Cardiac fibroblast (primary cell): Measurements from ENCODE around the gene ARHGAP19.

Experiments used
- DNase-seq, 2 donors: peaks; one replicate each; pipeline versions ENCODE4 v3.0.0 to v3.0.0-alpha.2; 2010; ENCODE audit warnings: low read depth in 2 of 2
- H3K4me3 ChIP-seq, 2 donors: replicated peaks in 1 of 2; 1 replicate in 1 of 2; 2 replicates in 1 of 2; pipeline ENCODE4 v1.5.1; 2011; ENCODE audit warnings: low read depth in 2 of 2, low read length in 2 of 2, mild to moderate bottlenecking in 2 of 2, moderate library complexity in 1 of 2
- TF ChIP-seq, protein P1 (sequence below): IDR thresholded peaks from one replicate; pipeline ENCODE4 v1.5.1; 2011; ENCODE audit warnings: low read depth, mild to moderate bottlenecking, low read length, inconsistent platforms

ARHGAP19 gene

DNA sequence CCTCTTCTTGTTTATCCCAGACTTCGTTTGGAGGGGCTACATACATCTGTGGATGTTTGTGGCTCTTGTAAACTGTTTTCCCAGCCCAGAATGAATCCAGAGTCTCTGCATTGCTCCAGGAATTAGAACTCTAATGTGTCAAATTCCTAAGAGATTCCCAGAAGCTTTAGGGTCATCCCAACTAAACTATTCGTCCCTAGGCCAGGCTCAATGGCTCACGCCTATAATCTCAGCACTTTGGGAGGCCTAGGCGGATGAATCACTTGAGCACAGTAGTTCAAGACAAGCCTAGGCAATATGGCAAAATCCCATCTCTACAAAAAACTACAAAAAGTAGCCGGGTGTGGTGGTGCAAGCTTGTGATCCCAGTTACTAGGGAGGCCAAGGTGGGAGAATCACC, 28.5 kb downstream of the ARHGAP19 start:
- TF ChIP-seq, protein P1, sequence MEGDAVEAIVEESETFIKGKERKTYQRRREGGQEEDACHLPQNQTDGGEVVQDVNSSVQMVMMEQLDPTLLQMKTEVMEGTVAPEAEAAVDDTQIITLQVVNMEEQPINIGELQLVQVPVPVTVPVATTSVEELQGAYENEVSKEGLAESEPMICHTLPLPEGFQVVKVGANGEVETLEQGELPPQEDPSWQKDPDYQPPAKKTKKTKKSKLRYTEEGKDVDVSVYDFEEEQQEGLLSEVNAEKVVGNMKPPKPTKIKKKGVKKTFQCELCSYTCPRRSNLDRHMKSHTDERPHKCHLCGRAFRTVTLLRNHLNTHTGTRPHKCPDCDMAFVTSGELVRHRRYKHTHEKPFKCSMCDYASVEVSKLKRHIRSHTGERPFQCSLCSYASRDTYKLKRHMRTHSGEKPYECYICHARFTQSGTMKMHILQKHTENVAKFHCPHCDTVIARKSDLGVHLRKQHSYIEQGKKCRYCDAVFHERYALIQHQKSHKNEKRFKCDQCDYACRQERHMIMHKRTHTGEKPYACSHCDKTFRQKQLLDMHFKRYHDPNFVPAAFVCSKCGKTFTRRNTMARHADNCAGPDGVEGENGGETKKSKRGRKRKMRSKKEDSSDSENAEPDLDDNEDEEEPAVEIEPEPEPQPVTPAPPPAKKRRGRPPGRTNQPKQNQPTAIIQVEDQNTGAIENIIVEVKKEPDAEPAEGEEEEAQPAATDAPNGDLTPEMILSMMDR, result no peak
- no peak for DNase-seq
- H3K4me3 ChIP-seq, result no peak overlapping the region

DNA sequence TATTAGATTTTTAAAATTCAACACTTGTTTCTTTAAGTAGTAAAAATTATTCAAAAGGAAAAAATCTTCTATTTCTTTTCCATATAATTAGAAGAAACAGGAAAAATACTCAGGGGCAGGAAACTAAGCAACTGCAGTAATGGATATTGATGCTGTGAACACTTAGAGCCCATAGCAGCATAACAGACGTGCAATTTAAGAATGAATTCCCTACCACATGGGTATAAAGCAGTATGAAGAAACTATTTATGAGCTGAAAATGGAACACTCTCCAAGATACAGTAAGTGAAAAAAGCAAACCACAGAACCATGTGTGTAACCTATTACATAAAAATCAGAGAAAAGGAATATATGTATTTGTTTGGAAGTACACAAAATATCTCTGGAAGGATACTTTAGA, 30.8 kb downstream of the ARHGAP19 start:
- TF ChIP-seq, protein P1, result no peak
- no peak for DNase-seq
- no peak overlapping the region for H3K4me3 ChIP-seq

- DNase-seq, result no peak
- TF ChIP-seq, protein P1, result no peak
These were observed 31.3 kb downstream of the ARHGAP19 start for GRCh38 chr10:97261183-97261582.

GRCh38 chr10:97259119-97259518, 33.3 kb downstream of the ARHGAP19 start:
- no peak overlapping the region for H3K4me3 ChIP-seq
- TF ChIP-seq, protein P1, result no peak
- DNase-seq, result no peak

More at GRCh38 chr10:97261183-97261582, 31.3 kb downstream of the ARHGAP19 start:
- H3K4me3 ChIP-seq, result no peak overlapping the region

GRCh38 chr10:97256356-97256755, 36.1 kb downstream of the ARHGAP19 start:
- no peak overlapping the region for H3K4me3 ChIP-seq
- DNase-seq, result no peak
- TF ChIP-seq, protein P1, result no peak

GRCh38 chr10:97255512-97256293, 36.7 kb downstream of the ARHGAP19 start:
- no peak overlapping the region for H3K4me3 ChIP-seq
- TF ChIP-seq, protein P1, result no peak
- no peak for DNase-seq
